NB4 (cell line): Measurements from ENCODE around the gene CNOT6.

Experiments
- DNase-seq: peaks from one replicate; pipeline ENCODE4 v3.0.0; 2010; ENCODE audit warnings: low read depth
- H3K4me3 ChIP-seq: one replicate; pipeline ENCODE4 v1.5.1; 2011; ENCODE audit warnings: mild to moderate bottlenecking, low read depth, low read length, moderate library complexity
- MYC ChIP-seq: IDR thresholded peaks from 2 replicates; pipeline ENCODE4 v1.6.1; 2011; ENCODE audit warnings: low read depth, low read length
- POLR2A ChIP-seq: IDR thresholded peaks from 2 replicates; pipeline ENCODE4 v1.6.1; 2011; ENCODE audit warnings: mild to moderate bottlenecking; ENCODE audit not compliant: insufficient read length; ENCODE audit errors: extremely low read depth
- TF ChIP-seq, protein P1 (sequence below): IDR thresholded peaks from one replicate; pipeline ENCODE4 v1.5.1; 2012; ENCODE audit warnings: low read depth, low read length
- TF ChIP-seq, protein P2 (sequence below): IDR thresholded peaks from 2 replicates; pipeline ENCODE4 v1.6.1; 2011; ENCODE audit warnings: low read depth, low read length

The CNOT6 gene

DNA sequence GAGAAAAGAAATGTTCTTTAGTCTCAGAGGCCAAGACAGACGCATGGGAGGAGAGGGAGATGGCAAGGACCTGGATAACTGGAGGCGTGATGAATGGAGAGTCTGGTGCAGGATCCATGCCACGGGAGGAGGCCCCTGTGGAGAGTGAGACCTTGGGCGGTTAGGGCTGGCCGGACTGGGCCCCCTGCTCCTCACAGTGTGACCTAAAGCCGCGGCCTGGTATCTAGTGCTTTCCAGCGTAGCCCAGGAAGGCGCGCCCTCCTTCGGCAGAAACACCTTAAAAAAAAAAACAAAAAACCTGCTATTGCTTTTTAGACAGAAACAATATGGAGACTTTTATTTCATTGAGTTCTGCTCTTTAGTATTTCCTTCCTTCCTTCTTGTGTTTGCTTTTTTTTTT lies 64.1 kb downstream of the CNOT6 start:
- TF ChIP-seq, protein P1, sequence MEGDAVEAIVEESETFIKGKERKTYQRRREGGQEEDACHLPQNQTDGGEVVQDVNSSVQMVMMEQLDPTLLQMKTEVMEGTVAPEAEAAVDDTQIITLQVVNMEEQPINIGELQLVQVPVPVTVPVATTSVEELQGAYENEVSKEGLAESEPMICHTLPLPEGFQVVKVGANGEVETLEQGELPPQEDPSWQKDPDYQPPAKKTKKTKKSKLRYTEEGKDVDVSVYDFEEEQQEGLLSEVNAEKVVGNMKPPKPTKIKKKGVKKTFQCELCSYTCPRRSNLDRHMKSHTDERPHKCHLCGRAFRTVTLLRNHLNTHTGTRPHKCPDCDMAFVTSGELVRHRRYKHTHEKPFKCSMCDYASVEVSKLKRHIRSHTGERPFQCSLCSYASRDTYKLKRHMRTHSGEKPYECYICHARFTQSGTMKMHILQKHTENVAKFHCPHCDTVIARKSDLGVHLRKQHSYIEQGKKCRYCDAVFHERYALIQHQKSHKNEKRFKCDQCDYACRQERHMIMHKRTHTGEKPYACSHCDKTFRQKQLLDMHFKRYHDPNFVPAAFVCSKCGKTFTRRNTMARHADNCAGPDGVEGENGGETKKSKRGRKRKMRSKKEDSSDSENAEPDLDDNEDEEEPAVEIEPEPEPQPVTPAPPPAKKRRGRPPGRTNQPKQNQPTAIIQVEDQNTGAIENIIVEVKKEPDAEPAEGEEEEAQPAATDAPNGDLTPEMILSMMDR, result no peak
- no peak for TF ChIP-seq MYC
- TF ChIP-seq POLR2A, result no peak
- TF ChIP-seq, protein P2, sequence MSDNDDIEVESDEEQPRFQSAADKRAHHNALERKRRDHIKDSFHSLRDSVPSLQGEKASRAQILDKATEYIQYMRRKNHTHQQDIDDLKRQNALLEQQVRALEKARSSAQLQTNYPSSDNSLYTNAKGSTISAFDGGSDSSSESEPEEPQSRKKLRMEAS, result no peak
- no peak overlapping the region for H3K4me3 ChIP-seq
- no peak for DNase-seq

DNA sequence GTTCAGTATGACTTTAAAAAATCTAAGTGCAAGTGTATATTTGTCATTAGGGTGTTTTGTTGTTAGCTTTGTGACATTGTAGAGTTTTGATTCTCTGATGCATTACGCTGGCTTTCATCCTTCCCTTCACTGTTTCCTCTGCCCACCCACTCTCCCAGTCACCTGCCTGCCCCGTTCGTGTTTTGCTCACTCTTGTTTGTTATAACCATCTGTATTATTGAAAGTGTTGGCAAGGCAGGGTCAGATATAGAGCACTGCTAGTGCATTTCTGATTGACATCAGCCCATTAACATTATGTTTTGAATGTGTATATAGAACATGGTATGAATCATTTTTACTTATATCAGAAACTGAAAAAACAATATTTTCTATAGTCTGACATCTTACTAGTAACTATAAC lies 69.8 kb downstream of the CNOT6 start:
- no peak for TF ChIP-seq POLR2A
- TF ChIP-seq MYC, result no peak
- TF ChIP-seq, protein P1, result no peak
- TF ChIP-seq, protein P2, result no peak
- DNase-seq, result no peak
- H3K4me3 ChIP-seq, result no peak overlapping the region

DNA sequence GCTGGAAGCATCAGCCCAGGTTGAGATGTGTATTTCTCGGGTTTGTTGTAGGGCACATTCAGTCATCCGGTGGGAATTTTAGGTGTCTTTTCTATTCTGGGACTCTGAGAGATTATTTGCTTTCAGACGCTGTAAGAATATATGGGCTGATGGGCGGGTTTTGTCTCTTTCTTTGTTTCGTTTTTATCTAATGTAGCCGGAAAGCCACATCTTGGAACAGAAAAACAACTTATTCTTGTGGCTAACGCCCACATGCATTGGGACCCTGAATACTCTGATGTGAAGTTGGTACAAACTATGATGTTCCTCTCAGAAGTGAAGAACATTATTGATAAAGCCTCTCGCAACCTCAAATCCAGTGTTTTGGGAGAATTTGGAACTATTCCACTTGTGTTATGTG lies 74.7 kb downstream of the CNOT6 start:
- TF ChIP-seq, protein P1, result no peak
- TF ChIP-seq MYC (no peak), POLR2A (no peak)
- TF ChIP-seq, protein P2, result no peak
- no peak for DNase-seq
- H3K4me3 ChIP-seq, result no peak overlapping the region

DNA sequence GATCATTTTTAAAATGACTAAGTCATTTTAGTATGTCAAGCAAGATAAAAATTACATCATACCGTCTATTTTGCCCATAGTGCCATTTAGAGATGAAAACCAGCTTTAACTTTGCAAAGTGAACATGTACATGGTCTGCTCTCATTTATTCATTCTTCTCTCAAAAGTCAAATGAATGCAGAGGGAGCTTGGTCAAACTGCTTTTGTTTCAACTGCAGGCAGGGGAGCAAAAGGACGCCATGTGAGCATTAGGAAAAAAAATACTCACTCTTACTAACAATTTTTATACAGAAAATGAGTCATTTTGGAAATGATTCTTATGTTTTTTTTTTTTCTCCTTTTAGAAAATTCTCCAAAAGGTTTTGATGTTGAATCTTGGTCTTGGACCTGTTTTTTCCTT lies 81.4 kb downstream of the CNOT6 start:
- DNase-seq, result no peak
- no peak overlapping the region for H3K4me3 ChIP-seq
- TF ChIP-seq, protein P1, result no peak
- TF ChIP-seq MYC (no peak), POLR2A (no peak)
- TF ChIP-seq, protein P2, result no peak

DNA sequence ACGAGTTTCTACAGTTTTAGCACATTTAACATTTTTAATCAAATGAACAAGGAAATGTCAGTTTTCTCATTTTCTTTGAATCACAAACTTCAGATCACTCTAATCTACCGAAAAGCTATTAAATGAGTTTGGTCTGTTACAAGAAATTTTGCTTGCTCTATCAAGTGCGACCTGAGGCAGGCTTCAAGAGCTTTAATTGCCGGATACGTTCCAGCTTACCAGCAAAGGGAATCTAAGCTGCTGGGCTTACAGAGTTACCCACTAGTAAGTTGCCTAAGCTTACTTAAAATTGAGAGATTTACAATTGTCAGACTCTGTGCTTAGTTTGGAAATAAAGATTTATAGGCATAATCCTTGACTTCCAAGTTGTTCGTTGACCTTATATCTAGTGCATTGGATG lies 86.5 kb downstream of the CNOT6 start:
- no peak for DNase-seq
- TF ChIP-seq, protein P2, result no peak
- no peak overlapping the region for H3K4me3 ChIP-seq

DNA sequence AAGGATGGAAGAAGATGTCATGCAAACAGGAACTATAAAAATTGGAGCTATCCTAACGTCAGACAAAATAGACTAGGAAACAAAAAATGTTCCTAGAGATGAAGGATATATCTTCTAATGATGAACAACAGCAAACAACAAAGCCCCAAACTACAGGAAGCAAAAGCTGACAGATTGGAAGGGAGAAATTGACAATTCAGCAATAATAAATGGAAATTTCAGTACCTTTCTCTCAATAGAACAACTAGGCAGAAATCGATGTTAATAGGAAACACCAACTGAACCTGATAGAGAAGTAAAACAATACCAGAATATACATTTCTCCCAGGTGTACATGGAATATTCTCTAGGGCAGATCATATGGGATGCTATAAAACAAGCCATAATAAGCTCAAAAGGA lies 89.6 kb downstream of the CNOT6 start:
- TF ChIP-seq MYC, result no peak
- no peak for DNase-seq
- H3K4me3 ChIP-seq, result no peak overlapping the region

DNA sequence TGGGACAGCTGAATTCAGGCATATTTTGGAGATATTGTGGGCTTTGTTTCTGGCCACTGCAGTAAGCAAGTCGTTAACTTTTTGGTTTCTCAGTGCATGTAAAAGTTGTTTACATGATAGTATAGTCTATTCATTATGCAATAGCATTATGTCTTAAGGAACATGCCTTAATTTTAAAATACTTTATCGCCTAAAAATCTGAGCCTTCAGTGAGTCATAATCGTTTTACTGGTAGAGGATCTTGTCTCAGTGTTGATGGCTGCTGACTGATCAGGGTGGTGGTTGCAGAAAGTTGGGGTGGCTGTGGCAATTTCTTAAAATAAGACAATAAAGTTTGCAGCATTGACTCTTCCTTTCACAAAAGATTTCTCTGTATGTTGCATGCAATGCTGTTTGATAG lies 92.0 kb downstream of the CNOT6 start:
- H3K4me3 ChIP-seq, result no peak overlapping the region
- no peak for TF ChIP-seq MYC
- TF ChIP-seq, protein P1, result no peak
- TF ChIP-seq, protein P2, result no peak
- TF ChIP-seq POLR2A, result no peak
- DNase-seq, result peak; percentile 33
